Kidney epithelial cell (primary cell): ENCODE measurements around the gene C1orf50. TPM values are rescaled to one million over a fixed set of nuclear protein-coding genes. Genes with fewer than 3 reads are reported as not detected.

ENCODE experiments used
- DNase-seq: peaks from one replicate; pipeline ENCODE4 v3.0.0-alpha.2; 2010; ENCODE audit warnings: low read depth
- H3K27me3 ChIP-seq: 2 replicates; pipeline ENCODE4 v1.6.0; 2011; ENCODE audit warnings: low read length; ENCODE audit not compliant: control insufficient read depth, insufficient read depth
- H3K36me3 ChIP-seq: 2 replicates; pipeline ENCODE4 v1.5.1; 2011; ENCODE audit warnings: low read length; ENCODE audit not compliant: control insufficient read depth, insufficient read depth
- H3K4me3 ChIP-seq: 2 replicates; pipeline ENCODE4 v1.5.1; 2011; ENCODE audit warnings: low read depth, mild to moderate bottlenecking, control low read depth, low read length
- CTCF ChIP-seq: IDR thresholded peaks from 2 replicates; pipeline ENCODE4 v1.5.1; 2011; ENCODE audit warnings: mild to moderate bottlenecking, moderate library complexity, low read length, control low read depth, inconsistent platforms; ENCODE audit not compliant: insufficient read depth, poor library complexity, severe bottlenecking
- total RNA-seq: library from RNA; depleted of rRNA; stranded (reverse); fragments of >200 nt; gene quantifications from 2 replicates; pipeline ENCODE4 v1.2.3, GENCODE V29; 2015

The C1orf50 gene
- total RNA-seq, 1 donor from 2014 or later, result 4.6 TPM

DNA sequence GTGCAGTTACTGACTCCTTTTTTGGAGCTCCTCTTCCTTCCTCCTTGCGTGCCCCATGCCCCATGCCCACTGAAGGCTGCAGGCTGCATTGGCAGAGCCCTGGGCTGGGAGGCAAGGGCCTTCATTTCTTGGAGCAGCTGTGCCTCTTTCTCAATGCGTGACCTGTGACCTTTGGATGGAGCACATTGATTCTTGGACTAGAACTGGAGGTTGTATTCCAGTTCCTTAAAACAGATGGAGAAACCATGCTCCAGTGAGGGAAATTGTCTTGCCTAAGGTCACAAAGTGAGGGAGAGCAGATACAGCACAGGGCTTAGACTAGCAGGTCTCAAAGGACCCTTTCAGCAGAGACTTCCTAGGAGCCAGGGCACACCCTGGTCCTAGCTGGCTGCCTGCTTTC, 26.8 kb downstream of the C1orf50 start:
- Histone ChIP-seq H3K36me3 (no peaks in the 10 kb centered on the region), H3K27me3 (no peaks in the 10 kb centered on the region), H3K4me3 (no peak overlapping the region)
- DNase-seq, result no peak
- TF ChIP-seq CTCF, result no peak

DNA sequence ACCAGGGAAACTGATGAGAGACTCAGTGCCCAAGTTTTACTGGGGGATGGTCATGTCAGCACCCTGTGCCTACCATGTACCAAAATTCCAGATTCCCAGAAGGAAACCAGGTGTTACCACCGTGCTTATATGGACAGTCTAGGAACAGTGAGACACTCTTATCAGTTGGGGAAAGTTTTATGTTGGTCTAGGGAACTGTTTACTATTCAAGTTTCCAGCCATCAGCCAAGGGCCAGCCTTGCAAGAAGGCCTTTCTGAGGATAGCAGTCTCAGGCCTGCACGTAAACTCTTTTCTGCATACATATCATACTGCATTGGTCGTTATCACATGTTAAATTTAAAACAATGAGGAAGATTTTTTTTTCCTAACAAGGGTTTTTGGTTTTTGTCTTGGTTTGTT, 30.4 kb downstream of the C1orf50 start:
- no peak for TF ChIP-seq CTCF
- Histone ChIP-seq H3K27me3 (no peaks in the 10 kb centered on the region), H3K4me3 (no peak overlapping the region), H3K36me3 (no peaks in the 10 kb centered on the region)
- DNase-seq, result no peak

DNA sequence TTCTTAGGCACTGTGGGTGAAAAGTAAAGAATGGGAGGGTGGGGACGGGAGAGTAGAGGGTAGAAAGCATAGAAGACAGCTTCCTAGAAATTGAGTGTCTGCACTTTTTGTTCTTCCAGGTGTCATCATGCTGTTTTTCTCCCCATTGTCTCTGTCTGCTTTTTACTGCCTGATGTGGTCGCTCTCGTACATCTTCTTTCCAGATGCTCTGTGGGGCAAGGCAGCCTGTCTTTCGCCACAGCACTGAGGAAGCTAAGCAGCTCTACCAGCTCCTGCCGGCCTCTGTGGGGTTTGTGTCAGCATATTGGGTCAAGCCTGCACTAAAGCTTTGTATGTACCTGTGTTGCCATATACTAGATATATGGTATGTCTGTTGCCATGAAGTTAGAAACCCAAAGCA, 30.9 kb downstream of the C1orf50 start:
- Histone ChIP-seq H3K27me3 (no peaks in the 10 kb centered on the region), H3K4me3 (no peak overlapping the region), H3K36me3 (no peaks in the 10 kb centered on the region)
- DNase-seq, result no peak
- TF ChIP-seq CTCF, result no peak

DNA sequence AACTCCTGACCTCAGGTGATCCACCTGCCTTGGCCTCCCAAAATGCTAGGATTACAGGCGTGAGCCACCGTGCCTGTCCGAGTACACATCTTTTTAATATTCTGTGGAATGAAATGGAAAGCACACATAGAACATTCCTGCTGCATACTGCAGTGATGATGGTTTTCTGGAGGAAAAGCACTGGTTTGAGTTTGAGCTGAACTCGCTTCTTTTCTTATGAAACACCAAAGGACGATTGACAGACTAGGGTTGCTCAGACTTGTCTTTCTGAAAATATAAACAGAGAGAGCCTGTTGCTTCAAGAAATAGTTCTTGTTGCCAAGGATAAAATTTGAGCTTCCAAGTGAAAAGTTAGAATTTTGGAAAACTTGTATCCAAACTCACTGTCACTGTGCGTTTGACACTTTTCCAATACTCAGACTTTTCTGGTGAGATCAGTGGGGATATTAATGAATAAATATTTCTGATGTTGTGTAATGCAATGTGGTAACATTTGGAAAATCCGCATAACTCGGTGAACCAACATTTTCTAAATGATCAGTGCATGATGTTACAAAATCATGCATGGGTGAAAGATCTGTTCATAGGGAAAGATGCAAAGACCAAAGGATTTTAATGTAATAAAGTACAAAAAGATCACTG, 34.9 kb downstream of the C1orf50 start:
- no peak for TF ChIP-seq CTCF
- H3K4me3 ChIP-seq, result no peak overlapping the region
- DNase-seq, result no peak

DNA sequence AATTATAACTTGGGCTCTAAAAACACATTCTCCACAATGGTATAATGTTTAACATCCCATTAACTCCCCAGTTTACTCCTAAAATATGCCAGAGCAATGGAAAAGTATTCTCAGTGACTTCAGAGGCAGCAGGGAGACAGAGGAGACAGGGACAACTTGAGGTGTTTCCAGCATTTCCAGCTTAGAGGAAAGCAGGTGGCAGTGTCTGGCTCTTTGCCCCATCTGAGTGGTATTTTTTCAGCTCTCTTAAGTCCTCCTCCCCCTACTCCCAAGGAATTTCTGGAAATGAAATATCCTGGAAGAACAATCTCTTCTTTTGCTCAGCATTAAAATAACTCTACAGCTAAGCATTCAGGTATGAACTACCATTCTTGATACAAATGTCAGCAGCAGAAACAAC, 39.1 kb downstream of the C1orf50 start:
- no peak for TF ChIP-seq CTCF
- Histone ChIP-seq H3K36me3 (no peaks in the 10 kb centered on the region), H3K27me3 (no peaks in the 10 kb centered on the region), H3K4me3 (no peak overlapping the region)
- no peak for DNase-seq

More for the DNA sequence above, 34.9 kb downstream of the C1orf50 start:
- H3K36me3 ChIP-seq, result no peaks in the 10 kb centered on the region
- H3K27me3 ChIP-seq, result no peaks in the 10 kb centered on the region

DNA sequence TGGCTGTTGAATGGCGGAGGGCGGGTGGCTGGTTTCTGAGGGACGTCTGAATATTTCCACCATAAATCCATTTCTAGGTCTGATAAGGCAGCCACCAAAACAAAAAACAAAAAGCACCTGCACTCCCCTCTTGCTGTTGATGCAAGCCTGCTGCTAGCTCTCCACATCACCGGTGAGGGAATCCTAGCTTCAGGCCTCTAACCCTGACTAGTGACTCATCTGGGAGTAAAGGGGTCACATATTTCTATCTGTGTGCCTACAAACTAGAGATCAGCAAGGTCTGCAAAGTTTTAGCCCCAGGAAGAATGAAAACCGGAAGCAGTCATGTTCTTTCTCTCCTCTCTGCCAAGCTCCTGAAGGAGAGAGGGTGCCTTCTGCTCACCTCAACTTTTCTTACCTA, 39.5 kb downstream of the C1orf50 start:
- TF ChIP-seq CTCF, result no peak
- Histone ChIP-seq H3K27me3 (no peaks in the 10 kb centered on the region), H3K36me3 (no peaks in the 10 kb centered on the region), H3K4me3 (no peak overlapping the region)
- DNase-seq, result no peak
